GM12878 (cell line): ENCODE measurements around the gene SLC11A1. TPM values are rescaled to one million over a fixed set of nuclear protein-coding genes. Genes with fewer than 3 reads are reported as not detected.

Experiments
- ATAC-seq: fragments of 200-7000 bp; cut with Tn5 transposase; 3 replicates; pipeline ENCODE4 v1.9.1; 2020; ENCODE audit warnings: mild to moderate bottlenecking, moderate library complexity
- BruUV-seq: library from RNA; stranded (reverse); fragments of 400-500 nt; replicated peaks from 2 replicates; lab custom pipeline; 2021; lab: Mats Ljungman, UMichigan
- CTCF ChIA-PET: fragments of 300-600 bp; sonication (Branson Sonifier 250); formaldehyde crosslinking; extraction: SDS; loops from one replicate; lab custom pipeline; 2021; ENCODE audit warnings: inconsistent platforms; lab: Yijun Ruan, JAX
- POLR2A ChIA-PET: fragments of 350-600 bp; formaldehyde crosslinking; extraction: SDS; loops from one replicate; lab custom pipeline; 2021; ENCODE audit warnings: inconsistent platforms; lab: Charles Lee
- RAD21 ChIA-PET: fragments of 300-600 bp; sonication (Branson Sonifier 250); formaldehyde crosslinking; loops from one replicate; lab custom pipeline; 2023; ENCODE audit warnings: antibody characterized with exemption; ENCODE audit not compliant: unreplicated experiment; lab: Charles Lee
- SMC1A ChIA-PET: fragments of 300-600 bp; sonication (Branson Sonifier 250); formaldehyde crosslinking; loops from one replicate; lab custom pipeline; 2023; ENCODE audit not compliant: unreplicated experiment, uncharacterized antibody; lab: Charles Lee
- DNase-seq: peaks from one replicate; pipeline ENCODE4 v3.0.0-alpha.2; 2011; ENCODE audit warnings: low read depth, low spot score
- FAIRE-seq: peaks from 3 replicates; lab custom pipeline; 2011; peaks lifted over from hg19 to GRCh38; lab: Jason Lieb, UNC
- H2AFZ ChIP-seq: 2 replicates; pipeline ENCODE4 v1.6.0; 2011; ENCODE audit warnings: low read depth, low read length, control low read depth; ENCODE audit not compliant: control insufficient read depth
- H3K27ac ChIP-seq: 2 replicates; pipeline ENCODE4 v1.5.1; 2011; ENCODE audit warnings: control low read depth; ENCODE audit not compliant: control insufficient read depth, insufficient read depth
- H3K27me3 ChIP-seq, 2 experiments: replicated peaks in 1 of 2; 2 replicates each; pipeline versions ENCODE4 v1.6.0 to v1.6.1; 2011; ENCODE audit warnings: low read length in 1 of 2; ENCODE audit not compliant: control insufficient read depth in 2 of 2, insufficient read depth in 2 of 2
- H3K36me3 ChIP-seq, 2 experiments: 2 replicates each; pipeline ENCODE4 v1.5.1; 2011; ENCODE audit warnings: low read length in 1 of 2; ENCODE audit not compliant: control insufficient read depth in 2 of 2, insufficient read depth in 2 of 2
- H3K4me1 ChIP-seq: 2 replicates; pipeline ENCODE4 v1.6.1; 2011; ENCODE audit warnings: mild to moderate bottlenecking, low read length, moderate library complexity, mixed read lengths; ENCODE audit not compliant: control insufficient read depth, insufficient read depth
- H3K4me2 ChIP-seq: 2 replicates; pipeline ENCODE4 v1.6.0; 2011; ENCODE audit warnings: control low read depth; ENCODE audit not compliant: control insufficient read depth, insufficient read depth
- H3K4me3 ChIP-seq: fragments of 200-600 bp; sonication (generic); 2 replicates; pipeline ENCODE4 v1.5.1; 2016
- H3K79me2 ChIP-seq: 2 replicates; pipeline ENCODE4 v1.6.0; 2011; ENCODE audit warnings: low read length; ENCODE audit not compliant: control insufficient read depth, insufficient read depth
- H3K9ac ChIP-seq: 2 replicates; pipeline ENCODE4 v1.8.0; 2011; ENCODE audit warnings: low read length, control low read depth, mixed read lengths; ENCODE audit not compliant: control insufficient read depth, insufficient read depth
- H3K9me3 ChIP-seq: replicated peaks from 3 replicates; pipeline ENCODE4 v1.5.1; 2011; ENCODE audit warnings: mild to moderate bottlenecking, low read length; ENCODE audit not compliant: control insufficient read depth, insufficient read depth
- H4K20me1 ChIP-seq: 2 replicates; pipeline ENCODE4 v1.6.0; 2011; ENCODE audit not compliant: control insufficient read depth, insufficient read depth
- DPF2 ChIP-seq: fragments of 450-650 bp; IDR thresholded peaks from 2 replicates; pipeline ENCODE4 v1.6.1; 2017; ENCODE audit warnings: mild to moderate bottlenecking
- HDAC6 ChIP-seq: fragments of 200-600 bp; sonication (generic); IDR thresholded peaks from one replicate; pipeline ENCODE4 v1.8.0; 2017; ENCODE audit warnings: antibody characterized with exemption; ENCODE audit not compliant: unreplicated experiment
- IKZF1 ChIP-seq: fragments of 450-650 bp; conservative IDR thresholded peaks from 2 replicates; pipeline ENCODE4 v1.6.1; 2017; ENCODE audit warnings: antibody characterized with exemption, mild to moderate bottlenecking
- KLF5 ChIP-seq: fragments of 450-650 bp; IDR thresholded peaks from 2 replicates; pipeline ENCODE4 v1.6.1; 2014; ENCODE audit warnings: mild to moderate bottlenecking; ENCODE audit not compliant: partially characterized antibody
- MLLT1 ChIP-seq: fragments of 450-650 bp; IDR thresholded peaks from 2 replicates; pipeline ENCODE4 v1.6.1; 2016; ENCODE audit warnings: mild to moderate bottlenecking
- NR2C1 ChIP-seq: fragments of 450-650 bp; IDR thresholded peaks from 2 replicates; pipeline ENCODE4 v1.6.1; 2017; ENCODE audit warnings: antibody characterized with exemption, mild to moderate bottlenecking, moderate library complexity
- PML ChIP-seq: IDR thresholded peaks from 2 replicates; pipeline ENCODE4 v1.6.1; 2012; ENCODE audit warnings: low read length, inconsistent platforms
- POU2F2 ChIP-seq: IDR thresholded peaks from 3 replicates; pipeline ENCODE4 v1.6.1; 2011; ENCODE audit warnings: low read depth, mild to moderate bottlenecking, low read length, borderline replicate concordance
- SPI1 ChIP-seq: IDR thresholded peaks from 2 replicates; pipeline ENCODE4 v1.6.1; 2011; ENCODE audit warnings: low read depth, mild to moderate bottlenecking, low read length, moderate library complexity, borderline replicate concordance; ENCODE audit not compliant: insufficient read depth
- WGBS: methylation state at CpG from one replicate; pipeline ENCODE4 v1.1.6; 2016; ENCODE audit warnings: low lambda C conversion rate; ENCODE audit not compliant: insufficient replicate concordance, insufficient coverage; ENCODE audit errors: missing lambda C conversion rate; 5-methylcytosine and 5-hydroxymethylcytosine counted together
- in situ Hi-C: fragments of 300-500 bp; cut with MboI; formaldehyde crosslinking; loops from 9 replicates; pipeline ENCODE4 v1.14.3; 2018; ENCODE audit warnings: mixed read lengths
- intact Hi-C: fragments of 100-400 bp; cut with micrococcal nuclease; formaldehyde crosslinking; loops from one replicate; pipeline ENCODE4 v1.14.2; 2022; ENCODE audit not compliant: unreplicated experiment
- polyA plus RNA-seq, 11 experiments: library from polyadenylated mRNA; depleted of rRNA in 4 of 11; unstranded in 6 of 11; stranded (reverse) in 5 of 11; fragments of >200 nt; fragmentation: Nextera tagmentation in 4 of 11; fragmentation: Illumina TruSeq in 1 of 11; extraction: Ambion mirVana in 4 of 11; extraction: Trizol in 1 of 11; gene quantifications; 1 replicate in 1 of 11; 2 replicates in 10 of 11; pipeline versions ENCODE4 v1.2.1 to v1.2.3, GENCODE V29; 2011 to 2016; ENCODE audit warnings: inconsistent platforms in 2 of 11, missing spikeins in 2 of 11, low read depth in 1 of 11
- total RNA-seq, 4 experiments: library from RNA; depleted of rRNA in 3 of 4; stranded (reverse); fragments of >200 nt in 3 of 4; fragmentation: Illumina TruSeq in 1 of 4; extraction: Trizol in 1 of 4; gene quantifications; 2 replicates each; pipeline versions ENCODE4 v1.2.1 to v1.2.3, GENCODE V29; 2013 to 2021
- TF ChIP-seq, protein P1 (sequence below), 3 experiments: IDR thresholded peaks in 2 of 3; conservative IDR thresholded peaks in 1 of 3; 2 replicates each; pipeline ENCODE4 v1.5.1; 2011; ENCODE audit warnings: low read depth in 3 of 3, low read length in 3 of 3, mild to moderate bottlenecking in 3 of 3, control low read depth in 2 of 3, moderate library complexity in 2 of 3, inconsistent platforms in 1 of 3, mixed read lengths in 1 of 3; ENCODE audit not compliant: control insufficient read depth in 2 of 3, insufficient read depth in 1 of 3; ENCODE audit errors: extremely low read depth in 1 of 3
- TF ChIP-seq, protein P2 (sequence below): fragments of 450-650 bp; IDR thresholded peaks from 2 replicates; pipeline ENCODE4 v1.6.1; 2017; ENCODE audit warnings: antibody characterized with exemption, mild to moderate bottlenecking, moderate library complexity

SLC11A1 gene
- total and polyA plus RNA-seq, 10 of the 15 experiments (the other 5 are each of a cell fraction or from before 2014, with no cell fraction given) = 0.03 to 0.38 (median 0.12) TPM

DNA sequence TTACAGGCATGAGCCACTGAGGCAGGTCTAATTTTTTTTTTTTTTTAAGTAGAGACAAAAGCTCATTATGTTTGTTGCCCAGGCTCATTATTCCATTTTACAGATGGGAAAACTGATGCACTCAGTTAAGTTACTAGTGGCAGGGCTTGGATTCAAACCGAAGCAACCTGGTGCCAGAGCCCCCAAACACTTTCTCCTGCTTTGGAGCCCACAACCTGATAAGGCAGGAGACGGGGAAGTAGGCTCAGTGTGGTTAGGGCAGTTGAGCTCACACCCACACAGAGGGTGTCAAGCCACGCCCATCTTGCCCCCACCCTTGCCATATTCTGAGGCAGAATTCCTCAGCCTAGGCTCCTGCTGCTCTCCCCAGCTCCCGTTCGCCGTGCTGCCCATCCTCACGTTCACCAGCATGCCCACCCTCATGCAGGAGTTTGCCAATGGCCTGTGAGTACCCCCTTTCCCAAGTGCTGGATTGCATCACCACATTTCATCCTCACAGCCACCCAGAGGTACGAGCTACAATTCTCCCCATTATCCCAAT lies 11.7 kb downstream of the SLC11A1 start:
- Histone ChIP-seq H3K9me3 (no peaks in the 10 kb centered on the region), H3K36me3 (no peaks in the 10 kb centered on the region), H4K20me1 (no peaks in the 10 kb centered on the region), H3K4me3 (no peak overlapping the region), H3K4me1 (peaks cover 27% of the 10 kb centered on the region), H3K9ac (no peak overlapping the region), H3K27me3 (no peaks in the 10 kb centered on the region; a peak in 1 of 4 replicates), H2AFZ (no peak overlapping the region), H3K4me2 (no peak overlapping the region), H3K27ac (no peak overlapping the region), H3K79me2 (peaks cover 19% of the 10 kb centered on the region)
- RAD21 ChIA-PET = interaction anchor here (0.6 to 2.4 kb wide), 21 partner anchors 9 to 177 kb away, joined by 3 to 8 read pairs (median 3); partner anchors contain the start of genes AAMP, ARPC2 and PNKD
- POLR2A ChIA-PET = interaction anchor here (0.6 to 2.1 kb wide), 9 partner anchors 9 to 178 kb away, joined by 3 to 8 read pairs (median 3); partner anchors contain the start of genes AAMP and PNKD
- intact Hi-C loops = no loop called here
- no TSS peak for BruUV-seq
- no peak for DNase-seq
- 43% methylated on average over 8 of the region's 8 CpGs for WGBS
- CTCF ChIA-PET = interaction anchor here (0.5 to 4.9 kb wide), 17 partner anchors 9 to 483 kb away, joined by 3 to 34 read pairs (median 4); partner anchors contain the start of genes AAMP, PNKD and TMBIM1
- no peak for TF ChIP-seq PML
- TF ChIP-seq DPF2 = no peak
- TF ChIP-seq POU2F2 = no peak
- 0 out of 2 replicates have a peak, but pooled peaks have one; percentile 23 for TF ChIP-seq MLLT1
- no peak for TF ChIP-seq HDAC6
- TF ChIP-seq SPI1 = no peak
- TF ChIP-seq, protein P1, sequence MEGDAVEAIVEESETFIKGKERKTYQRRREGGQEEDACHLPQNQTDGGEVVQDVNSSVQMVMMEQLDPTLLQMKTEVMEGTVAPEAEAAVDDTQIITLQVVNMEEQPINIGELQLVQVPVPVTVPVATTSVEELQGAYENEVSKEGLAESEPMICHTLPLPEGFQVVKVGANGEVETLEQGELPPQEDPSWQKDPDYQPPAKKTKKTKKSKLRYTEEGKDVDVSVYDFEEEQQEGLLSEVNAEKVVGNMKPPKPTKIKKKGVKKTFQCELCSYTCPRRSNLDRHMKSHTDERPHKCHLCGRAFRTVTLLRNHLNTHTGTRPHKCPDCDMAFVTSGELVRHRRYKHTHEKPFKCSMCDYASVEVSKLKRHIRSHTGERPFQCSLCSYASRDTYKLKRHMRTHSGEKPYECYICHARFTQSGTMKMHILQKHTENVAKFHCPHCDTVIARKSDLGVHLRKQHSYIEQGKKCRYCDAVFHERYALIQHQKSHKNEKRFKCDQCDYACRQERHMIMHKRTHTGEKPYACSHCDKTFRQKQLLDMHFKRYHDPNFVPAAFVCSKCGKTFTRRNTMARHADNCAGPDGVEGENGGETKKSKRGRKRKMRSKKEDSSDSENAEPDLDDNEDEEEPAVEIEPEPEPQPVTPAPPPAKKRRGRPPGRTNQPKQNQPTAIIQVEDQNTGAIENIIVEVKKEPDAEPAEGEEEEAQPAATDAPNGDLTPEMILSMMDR (IDR thresholded peaks at IDR 0.05 in 2 of 3, conservative IDR thresholded peaks at IDR 0.05 in 1 of 3; ENCODE audit: control insufficient read depth in 2 of 3, extremely low read depth in 1 of 3, insufficient read depth in 1 of 3, low read depth in 3 of 3, low read length in 3 of 3) = no peak
- TF ChIP-seq, protein P2, sequence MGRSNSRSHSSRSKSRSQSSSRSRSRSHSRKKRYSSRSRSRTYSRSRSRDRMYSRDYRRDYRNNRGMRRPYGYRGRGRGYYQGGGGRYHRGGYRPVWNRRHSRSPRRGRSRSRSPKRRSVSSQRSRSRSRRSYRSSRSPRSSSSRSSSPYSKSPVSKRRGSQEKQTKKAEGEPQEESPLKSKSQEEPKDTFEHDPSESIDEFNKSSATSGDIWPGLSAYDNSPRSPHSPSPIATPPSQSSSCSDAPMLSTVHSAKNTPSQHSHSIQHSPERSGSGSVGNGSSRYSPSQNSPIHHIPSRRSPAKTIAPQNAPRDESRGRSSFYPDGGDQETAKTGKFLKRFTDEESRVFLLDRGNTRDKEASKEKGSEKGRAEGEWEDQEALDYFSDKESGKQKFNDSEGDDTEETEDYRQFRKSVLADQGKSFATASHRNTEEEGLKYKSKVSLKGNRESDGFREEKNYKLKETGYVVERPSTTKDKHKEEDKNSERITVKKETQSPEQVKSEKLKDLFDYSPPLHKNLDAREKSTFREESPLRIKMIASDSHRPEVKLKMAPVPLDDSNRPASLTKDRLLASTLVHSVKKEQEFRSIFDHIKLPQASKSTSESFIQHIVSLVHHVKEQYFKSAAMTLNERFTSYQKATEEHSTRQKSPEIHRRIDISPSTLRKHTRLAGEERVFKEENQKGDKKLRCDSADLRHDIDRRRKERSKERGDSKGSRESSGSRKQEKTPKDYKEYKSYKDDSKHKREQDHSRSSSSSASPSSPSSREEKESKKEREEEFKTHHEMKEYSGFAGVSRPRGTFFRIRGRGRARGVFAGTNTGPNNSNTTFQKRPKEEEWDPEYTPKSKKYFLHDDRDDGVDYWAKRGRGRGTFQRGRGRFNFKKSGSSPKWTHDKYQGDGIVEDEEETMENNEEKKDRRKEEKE = no peak
- no peak for TF ChIP-seq KLF5
- TF ChIP-seq NR2C1 = no peak
- TF ChIP-seq IKZF1 = peak; percentile 45
- SMC1A ChIA-PET = interaction anchor here (0.8 to 2.3 kb wide), 10 partner anchors 36 to 121 kb away, joined by 3 to 18 read pairs (median 4); partner anchors contain the start of gene TMBIM1
- in situ Hi-C loops = loop anchor here (25.0 kb wide), 1 partner anchor 107 kb away; the partner anchor contains the start of gene TMBIM1
- no peak for FAIRE-seq
- ATAC-seq = no peak
